HG02759 (cell line): ENCODE data around the gene NTPCR.
"Not testable (repeated sequence)": the region's sequence is repeated elsewhere in the genome, so short reads cannot be mapped to it uniquely, and the experiment has no call there.

ENCODE experiments used
- ATAC-seq: cut with Tn5 transposase; IDR thresholded peaks from one replicate; pipeline ENCODE4 v1.9.1; 2021; ENCODE audit warnings: mild to moderate bottlenecking, moderate library complexity; ENCODE audit not compliant: unreplicated experiment

NTPCR gene

DNA sequence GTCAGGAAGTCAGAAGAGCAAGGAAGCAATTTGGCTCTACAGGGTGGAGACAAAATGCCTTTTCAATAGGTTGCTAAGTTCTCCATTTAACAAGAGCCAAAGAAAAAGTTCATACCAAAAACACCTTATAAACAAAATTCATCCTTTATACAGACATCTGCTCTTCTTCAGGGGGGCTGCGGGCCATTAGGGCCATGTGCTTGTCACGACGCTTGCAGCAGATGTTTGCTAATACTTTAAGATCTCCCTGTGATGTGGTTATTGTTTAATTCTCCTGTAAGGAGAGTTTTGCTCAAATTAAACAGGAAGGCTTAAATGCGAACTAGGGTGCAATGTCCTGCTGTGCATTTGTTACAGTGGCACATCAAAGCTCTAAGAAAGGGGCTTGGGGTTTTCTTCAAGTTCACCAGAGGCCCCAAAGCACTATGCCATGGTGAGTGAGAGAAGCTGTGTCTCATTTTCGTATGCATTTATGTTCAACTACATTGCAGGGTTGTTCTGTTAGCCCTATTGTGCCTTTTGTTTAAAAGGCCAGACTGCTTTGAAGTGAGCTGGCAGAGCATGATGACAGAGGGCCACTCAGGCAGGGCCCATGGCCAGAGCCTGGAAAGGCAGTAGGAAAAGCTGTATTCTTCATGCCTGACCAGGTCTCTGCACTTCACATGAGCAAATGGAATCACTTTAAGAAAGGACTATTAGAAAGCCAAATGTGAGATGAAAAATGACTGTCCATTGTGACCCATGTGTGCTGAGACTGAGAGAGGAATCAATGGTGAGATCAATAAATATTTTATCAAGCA lies 24.8 kb upstream of the NTPCR start:
- no peak for ATAC-seq

DNA sequence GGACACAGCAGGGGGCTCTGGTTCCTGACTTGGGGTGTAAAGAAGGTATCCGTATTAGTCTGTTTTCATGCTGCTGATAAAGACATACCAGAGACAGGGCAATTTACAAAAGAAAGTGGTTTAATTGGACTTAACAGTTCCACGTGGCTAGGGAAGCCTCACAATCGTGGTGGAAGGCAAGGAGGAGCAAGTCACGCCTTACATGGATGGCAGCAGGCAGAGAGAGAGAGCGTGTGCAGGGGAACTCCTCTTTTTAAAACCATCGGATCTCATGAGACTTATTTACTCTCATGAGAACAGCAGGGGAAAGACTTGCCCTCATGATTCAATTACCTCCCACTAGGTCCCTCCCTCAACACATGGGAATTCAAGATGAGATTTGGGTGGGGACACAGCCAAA lies 23.2 kb upstream of the NTPCR start:
- not testable (repeated sequence) for ATAC-seq

GRCh38 chr1:232927830-232928505 lies 22.4 kb upstream of the NTPCR start:
- no peak for ATAC-seq

- ATAC-seq: no peak
These were observed 17.7 kb upstream of the NTPCR start for GRCh38 chr1:232932486-232933425.

DNA sequence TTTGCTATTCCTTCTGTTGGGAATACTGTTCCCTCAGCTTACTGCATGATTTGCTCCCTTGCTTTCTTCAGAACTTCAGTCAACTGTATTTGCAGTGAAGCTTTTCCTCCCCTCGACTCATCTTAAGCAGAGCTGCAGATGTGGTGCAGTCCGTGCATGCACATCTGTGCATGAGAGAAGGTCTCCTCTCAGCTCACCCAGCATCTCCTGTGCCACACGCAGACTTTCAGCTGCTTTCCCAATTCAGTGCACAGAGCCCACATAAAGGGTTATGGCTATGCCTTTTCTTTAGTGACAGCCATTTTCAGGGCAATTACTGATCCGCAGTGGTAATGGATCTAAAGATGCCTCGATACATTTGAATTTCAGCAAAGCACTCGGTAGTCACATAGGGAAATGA lies 13.5 kb upstream of the NTPCR start:
- no peak for ATAC-seq

GRCh38 chr1:232937741-232938375 lies 12.6 kb upstream of the NTPCR start:
- ATAC-seq: no peak

- ATAC-seq: no peak
These were observed 11.5 kb upstream of the NTPCR start for GRCh38 chr1:232938926-232939325.

- no peak for ATAC-seq
These were observed 10.7 kb upstream of the NTPCR start for GRCh38 chr1:232939748-232940147.

- ATAC-seq: no peak
These were observed 10.1 kb upstream of the NTPCR start for GRCh38 chr1:232940262-232940661.

GRCh38 chr1:232942413-232943294 lies 7.8 kb upstream of the NTPCR start:
- no peak for ATAC-seq

DNA sequence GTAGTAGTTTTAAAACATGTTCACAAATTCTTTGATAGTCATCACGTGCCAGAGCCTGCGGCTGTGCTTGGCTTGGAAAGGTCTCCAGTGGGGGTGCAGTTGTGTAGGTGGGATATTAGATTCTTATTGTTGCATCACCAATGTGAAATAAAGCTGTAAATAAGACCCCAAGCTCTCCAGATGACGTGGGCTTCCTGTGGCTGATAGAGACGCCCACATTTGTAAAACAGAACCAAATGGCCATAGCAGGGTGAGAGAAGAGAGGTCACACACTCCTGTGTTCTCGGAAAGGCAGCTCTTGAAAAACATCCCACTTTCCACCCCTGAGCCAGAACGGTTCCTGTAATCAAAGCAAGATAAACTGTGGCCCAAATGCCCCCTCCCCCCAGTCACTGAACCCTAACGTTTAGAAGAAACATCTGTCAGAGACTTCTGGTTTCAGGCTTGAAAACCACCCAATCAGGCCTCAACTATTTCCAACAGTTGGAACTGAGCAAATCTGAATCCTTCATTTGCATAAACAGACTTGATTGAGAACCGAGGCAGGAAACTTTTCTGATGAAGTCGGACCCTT lies 6.6 kb upstream of the NTPCR start:
- no peak for ATAC-seq

DNA sequence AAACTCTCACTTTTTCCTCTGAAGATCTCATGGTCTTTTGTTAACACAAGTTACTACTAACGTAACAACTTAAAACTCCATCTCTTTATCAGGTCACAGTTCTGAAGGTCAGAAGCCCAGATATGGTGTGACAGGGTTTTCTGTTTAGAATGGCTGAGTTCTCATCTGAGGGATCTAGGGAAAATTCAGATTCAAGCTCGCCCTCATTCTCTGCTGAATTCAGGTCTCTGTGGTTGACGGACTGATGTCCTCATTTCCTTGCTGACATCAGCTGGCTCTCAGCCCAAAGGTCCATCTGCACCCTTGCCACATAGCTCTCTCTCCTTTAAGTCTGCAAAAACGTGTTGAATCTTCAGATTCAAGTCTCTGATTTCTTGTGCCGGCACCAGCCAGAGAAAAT lies 6.1 kb upstream of the NTPCR start:
- ATAC-seq: no peak

GRCh38 chr1:232949636-232950196 lies 695 bp upstream of the NTPCR start:
- ATAC-seq: no peak

GRCh38 chr1:232951180-232951579 lies 769 bp downstream of the NTPCR start:
- no peak for ATAC-seq

DNA sequence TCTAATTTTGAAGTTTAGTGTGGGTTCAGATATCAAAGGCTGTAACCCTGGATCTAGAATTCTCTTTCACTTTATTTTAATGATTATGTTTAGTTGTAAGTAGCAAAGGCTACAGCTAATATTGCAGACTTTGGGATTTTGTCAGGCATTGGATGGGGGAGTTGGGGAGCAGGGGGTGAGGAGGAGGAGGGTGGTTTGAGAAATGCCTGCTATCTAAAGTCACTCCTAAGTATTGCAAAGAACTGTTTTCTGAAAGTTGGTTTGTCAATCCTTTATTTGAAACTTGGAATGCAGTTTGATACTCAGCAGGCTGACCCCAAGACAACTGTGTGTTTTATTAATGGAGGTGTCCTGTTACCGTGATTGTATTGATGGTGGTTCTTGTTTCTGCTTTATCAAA lies 1.2 kb downstream of the NTPCR start:
- ATAC-seq: no peak

DNA sequence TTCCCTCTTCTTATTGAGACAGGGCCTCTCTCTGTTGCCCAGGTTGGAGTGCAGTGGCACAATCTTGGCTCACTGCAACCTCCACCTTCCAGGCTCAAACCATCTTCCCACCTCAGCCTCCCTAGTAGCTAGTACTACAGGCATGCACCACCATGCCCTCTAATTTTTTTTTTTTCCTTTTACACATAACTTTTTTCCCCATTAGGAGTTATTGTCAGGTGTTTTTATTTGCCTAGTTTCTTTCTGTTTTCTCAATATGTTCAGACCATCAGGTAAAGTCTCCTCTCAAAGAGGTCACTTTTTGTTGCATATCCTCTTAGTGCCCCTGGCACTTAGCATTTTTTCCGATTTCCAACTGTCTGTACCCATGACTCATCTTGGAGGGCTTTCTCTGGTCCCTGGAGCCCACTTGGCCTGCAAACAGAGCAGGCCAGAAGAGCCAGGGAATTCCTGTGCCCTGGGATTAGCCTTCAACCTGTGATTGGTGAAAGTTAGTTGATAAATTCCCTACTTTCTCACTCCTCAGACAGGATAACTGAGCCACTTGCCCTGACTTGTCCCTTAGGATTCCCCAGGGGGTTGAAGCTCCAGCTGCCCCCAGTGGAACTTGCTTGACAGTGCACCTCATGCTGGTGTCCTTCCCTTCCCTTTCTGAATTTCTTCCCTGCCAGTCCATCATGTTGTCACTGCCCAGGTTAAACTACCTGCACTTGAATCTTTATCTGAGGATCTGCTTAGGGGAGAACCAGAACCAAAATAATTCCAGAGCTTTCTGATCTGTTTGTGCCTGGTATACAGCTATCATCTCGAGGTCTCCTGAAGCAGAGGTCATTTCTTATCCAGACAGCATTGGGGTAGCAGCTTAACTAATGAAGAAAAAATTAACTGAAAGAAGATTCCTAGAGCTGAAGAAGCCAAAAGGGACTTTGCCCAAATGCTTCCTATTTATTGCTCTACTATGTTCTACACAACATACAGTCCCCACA lies 2.4 kb downstream of the NTPCR start:
- ATAC-seq: peak; percentile 54

- ATAC-seq: no peak
These were observed 4.4 kb downstream of the NTPCR start for GRCh38 chr1:232954594-232955365.
